HG02571 (cell line): ENCODE data around the gene TNIP1.

ENCODE experiments used
- ATAC-seq: cut with Tn5 transposase; IDR thresholded peaks from one replicate; pipeline ENCODE4 v1.9.1; 2021; ENCODE audit warnings: mild to moderate bottlenecking, moderate library complexity; ENCODE audit not compliant: unreplicated experiment

Gene TNIP1

DNA sequence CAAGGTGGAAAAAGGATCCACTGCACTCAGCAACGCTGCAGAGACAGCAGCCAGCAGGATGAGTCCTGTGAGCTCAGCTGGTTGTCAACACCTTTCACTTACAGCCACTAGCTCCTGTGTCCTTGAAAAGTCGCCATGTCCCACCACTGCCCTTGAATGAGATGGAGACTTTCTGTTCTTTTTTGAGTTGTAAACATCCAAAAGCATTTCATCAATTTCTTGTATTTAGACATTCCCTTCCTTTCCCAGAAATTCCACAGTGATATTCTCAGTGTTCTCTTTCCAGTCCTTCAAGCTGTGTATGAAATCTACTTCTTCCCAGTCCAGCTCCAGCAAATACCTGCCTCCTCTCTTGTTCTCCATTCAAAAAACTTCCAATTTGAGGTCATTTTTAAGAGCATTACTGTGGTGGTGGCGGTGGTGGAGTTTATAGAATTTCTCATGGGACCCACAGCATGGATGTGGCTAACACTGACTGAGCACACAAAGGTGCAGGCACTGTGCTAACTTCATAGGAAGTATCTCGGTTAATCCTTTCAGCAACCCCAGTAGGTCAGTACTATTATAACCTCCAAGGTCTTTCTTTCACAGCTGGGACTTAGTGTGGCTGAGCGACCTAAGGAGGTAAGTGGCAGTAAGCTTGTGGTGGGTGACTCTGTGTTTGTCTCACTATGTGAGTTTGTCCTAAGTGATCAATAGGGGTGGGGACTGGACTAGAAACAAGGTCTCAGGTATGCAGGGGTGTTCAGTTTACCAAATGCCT, 75.5 kb downstream of the TNIP1 start:
- no peak for ATAC-seq

DNA sequence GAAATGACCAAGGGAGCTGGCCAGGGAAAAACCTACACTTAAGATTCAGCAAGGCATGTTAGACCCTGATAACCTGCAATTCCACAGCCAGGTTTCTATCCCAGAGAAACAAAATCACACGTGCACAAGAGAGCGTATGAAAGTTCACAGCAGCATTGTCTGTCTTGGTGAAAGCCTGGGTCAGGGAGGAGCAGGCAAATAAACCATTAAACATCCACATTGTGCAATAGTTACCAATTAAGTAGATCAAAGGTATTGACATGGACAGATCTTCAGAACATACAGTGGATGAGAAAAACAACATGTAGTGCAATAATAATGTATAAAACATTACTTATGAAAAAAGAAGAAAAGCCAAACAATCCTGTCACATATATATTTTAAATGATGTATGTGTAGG, 76.3 kb downstream of the TNIP1 start:
- no peak for ATAC-seq

DNA sequence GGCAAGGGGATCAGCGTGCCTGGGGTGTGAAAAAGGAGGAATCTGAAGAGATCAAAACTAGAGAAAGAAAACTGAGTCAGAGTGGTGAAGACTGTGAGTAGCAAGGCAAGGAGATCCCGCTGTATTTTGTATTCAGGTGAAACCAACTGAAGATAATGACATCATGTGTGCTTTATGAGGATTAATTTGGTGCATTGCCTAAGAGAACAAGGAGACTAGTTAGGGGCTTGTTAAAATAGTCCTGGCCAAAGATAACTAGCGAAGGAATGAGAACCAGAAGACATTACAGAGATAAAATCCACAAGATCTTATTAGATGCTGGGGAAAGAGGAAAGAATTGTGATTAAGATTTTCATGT, 77.4 kb downstream of the TNIP1 start:
- ATAC-seq: no peak

DNA sequence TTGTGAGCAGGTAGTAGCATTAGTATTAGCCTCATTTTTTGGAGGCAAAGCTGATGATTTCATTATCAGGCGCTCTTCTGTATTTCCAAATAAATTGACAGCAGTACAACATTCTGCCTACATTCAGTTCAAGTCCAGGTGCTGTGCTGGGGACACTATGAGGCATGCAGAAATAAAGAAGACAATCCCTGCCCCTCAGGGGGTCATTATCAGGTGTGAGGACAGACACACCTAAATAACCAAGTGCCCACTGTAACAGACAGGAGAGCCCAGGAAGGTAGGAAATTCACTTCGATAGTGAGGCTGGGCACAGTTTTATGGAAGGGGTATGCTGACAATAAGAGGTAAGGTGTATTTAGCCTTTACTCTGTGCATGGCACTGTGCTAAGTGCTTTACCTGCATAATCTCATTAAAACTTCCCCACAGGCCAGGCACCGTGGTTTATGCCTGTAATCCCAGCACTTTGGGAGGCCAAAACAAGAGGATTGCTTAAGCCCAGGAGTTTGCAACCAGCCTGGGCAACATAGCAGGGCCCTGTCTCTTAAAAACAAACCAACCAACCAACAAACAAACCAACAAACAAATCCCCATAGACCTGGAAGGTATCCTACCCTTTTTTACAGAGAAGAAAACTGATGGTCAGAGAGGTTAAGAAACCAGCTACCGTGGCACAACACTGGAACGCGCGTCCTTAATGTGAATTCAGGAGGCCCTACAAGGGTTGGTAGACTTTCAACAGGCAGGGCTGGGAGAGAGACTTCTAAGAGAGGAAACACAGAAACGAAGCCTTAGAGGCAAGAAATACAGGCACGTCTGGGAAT, 77.9 kb downstream of the TNIP1 start:
- no peak for ATAC-seq

DNA sequence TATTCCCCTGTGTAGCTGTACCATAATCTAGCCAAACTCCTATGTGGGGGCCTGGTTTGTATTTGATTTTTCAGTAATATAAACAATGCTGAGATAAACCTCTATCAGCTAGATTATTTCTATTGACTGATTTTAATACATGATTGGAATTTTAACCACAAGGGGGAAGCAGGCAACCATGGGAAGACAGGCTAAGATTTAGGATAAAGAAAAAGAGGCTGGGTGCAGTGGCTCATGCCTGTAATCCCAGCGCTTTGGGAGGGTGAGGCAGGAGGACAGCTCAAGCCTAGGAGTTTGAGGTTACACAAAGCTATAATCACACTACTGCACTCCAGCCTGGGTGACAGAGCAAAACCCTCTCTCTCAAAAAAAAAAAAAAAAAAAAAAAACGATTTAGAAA, 78.6 kb downstream of the TNIP1 start:
- ATAC-seq: no peak

DNA sequence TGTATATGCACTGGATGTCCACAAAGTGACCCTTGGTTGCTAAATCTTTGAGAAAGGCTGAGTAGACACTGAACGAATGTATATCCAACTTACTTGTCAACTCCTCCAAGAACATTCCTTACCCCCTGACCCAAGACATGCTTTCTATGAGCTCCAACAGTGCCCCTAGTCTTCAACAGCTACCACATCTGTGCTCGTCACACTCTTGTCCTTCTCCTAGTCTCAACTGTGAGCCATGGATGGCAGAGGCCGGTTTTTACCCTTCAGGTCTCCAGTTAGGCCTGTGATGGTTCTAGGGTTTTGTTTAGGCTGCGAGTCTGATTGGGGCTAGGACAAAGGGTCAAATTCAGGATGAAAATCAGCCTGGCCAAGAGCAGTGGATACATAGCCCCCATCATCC, 79.4 kb downstream of the TNIP1 start:
- ATAC-seq: no peak

DNA sequence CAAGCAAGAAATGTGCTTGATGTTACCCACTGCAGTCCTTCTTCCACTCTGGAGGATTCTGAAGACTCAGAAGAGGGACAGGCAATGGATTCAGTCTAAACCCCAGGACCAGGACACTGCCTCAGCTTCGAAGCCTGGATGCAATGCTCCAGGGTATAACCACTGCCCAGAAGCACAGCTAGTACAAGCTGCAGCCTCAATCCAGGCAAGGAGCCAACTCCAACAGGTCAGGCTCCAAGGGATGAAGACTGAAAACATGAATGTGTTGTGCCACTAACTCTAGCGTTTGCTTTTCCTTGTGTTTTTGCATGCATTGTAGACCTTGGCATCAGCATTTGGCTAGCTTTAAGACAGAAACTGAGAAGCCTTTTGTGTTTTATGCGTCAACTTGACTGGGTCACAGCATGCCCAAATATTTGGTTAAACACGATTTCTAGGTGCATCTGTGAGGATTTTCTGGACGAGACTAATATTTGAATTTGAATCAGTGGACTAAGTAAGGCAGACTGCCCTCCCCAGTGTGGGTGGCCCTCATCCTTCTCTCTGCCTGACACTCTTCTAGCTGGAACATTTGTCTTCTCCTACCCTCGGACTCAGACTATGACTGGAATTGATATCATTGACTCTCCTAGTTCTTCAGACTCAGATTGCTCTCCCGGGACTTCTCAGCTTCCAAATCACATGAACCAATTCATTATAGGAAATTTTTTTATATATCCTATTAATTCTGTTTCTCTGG, 81.0 kb downstream of the TNIP1 start:
- ATAC-seq: no peak

DNA sequence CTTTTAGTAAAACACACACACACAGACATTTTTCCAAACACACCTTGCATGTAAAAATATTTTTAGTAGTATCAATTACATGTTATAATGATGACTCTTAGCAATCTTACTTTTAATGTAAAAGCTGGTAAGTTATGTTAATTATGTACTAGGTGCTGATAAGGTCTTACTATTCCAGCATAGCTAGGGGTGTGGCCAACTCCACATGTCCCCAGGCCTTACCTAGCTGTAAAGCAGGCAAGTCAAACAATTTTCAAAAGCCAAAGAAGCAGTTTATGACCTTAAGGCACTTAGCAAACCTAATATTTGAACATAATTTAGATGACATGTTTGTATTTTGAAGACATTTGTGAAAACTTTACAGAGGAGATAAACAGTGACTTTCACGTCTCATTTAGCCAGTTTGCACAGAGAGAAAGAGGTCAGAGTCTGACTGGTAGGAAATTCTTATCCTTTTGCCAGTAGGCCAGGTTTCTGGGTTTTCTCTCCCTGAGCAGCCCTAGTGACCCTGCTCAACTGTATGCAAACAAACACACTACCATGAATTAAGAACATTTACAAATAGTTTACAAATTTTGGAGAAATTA, 86.9 kb downstream of the TNIP1 start:
- ATAC-seq: no peak

DNA sequence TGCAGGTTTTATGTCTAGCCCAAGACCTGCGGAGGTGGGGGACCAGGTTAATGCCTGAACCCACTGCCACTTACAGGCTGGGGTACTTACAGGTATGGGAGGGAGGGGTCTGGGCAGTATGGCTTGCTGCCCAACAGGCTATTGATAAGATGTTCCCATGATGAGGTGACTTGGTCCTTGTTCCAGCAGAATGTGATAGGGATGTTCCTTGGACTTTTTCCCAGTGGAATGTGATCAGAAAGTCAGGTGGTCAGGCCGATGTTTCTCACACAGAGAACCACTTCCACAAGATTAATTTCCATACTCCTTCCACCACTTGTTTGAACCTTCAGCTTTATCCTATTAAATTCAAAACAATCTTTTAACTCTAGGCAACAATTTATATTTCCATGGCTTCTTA, 87.4 kb downstream of the TNIP1 start:
- no peak for ATAC-seq

DNA sequence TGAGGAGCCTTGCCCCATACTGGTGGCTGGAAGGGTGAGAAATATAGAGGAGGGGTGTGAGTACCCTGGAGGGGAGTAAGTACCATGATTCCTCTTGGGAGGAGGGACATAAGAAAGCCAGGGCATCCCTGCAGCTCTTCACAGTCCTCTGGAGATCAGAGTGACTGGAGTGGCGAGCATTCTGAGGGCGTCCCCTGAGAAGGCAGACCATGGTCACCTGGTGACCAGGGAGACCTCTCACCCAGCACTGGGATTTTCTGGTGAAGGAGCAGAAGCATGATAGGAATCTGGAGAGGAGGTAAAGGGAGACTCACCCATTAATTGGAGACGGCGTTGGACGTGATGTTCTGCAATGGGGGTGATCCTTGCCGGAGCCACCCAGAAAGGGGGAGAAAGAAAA, 88.1 kb downstream of the TNIP1 start:
- ATAC-seq: no peak

DNA sequence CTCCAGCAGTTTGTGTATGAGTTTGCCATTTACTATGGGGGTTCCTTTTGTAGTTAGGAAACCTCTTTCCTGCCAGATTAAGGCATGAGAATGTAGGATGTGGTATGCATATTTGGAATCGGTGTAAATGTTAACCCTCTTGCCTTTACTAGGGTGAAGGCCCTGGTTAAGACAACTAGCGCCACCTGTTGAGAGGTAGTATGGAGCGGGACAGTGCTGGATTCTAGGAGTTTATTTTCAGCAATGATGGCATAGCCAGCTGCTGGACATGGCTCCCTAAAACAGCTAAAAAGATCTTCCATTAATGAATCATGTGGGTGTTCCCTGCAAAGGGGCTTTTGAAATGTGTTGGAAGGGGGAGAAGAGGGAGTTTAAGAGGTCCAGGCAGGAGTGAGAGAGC, 91.1 kb downstream of the TNIP1 start:
- no peak for ATAC-seq

DNA sequence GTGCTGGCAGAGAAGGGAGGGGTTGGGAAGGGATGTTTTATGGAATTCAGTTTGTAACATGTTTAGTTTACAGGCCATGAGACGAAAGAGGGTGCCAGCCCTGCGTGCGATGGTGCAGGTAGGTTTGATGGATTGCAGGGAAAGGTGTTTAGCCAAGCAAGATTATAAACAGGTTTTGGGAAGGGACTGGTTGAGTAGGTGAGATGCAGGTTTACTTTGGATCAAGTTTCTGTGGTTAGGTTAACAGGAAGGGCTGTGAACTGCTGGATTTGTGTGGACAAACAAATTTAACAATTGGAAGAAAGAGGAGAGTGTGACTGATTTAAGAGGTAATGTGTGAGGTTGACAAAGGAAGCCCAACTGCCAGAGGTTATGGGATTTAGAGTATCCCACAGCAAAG, 93.1 kb downstream of the TNIP1 start:
- no peak for ATAC-seq
